GM21576 (cell line): ENCODE measurements around the gene LZTR1.
"Not testable (repeated sequence)": the region's sequence is repeated elsewhere in the genome, so short reads cannot be mapped to it uniquely, and the experiment has no call there.

ENCODE experiments used
- ATAC-seq: cut with Tn5 transposase; IDR thresholded peaks from one replicate; pipeline ENCODE4 v1.9.1; 2021; ENCODE audit warnings: mild to moderate bottlenecking, moderate library complexity; ENCODE audit not compliant: unreplicated experiment

The LZTR1 gene

GRCh38 chr22:20965104-20965887 is 16.8 kb upstream of the LZTR1 start:
- no peak for ATAC-seq

- no peak for ATAC-seq
Observed at GRCh38 chr22:20965888-20966855, 15.9 kb upstream of the LZTR1 start.

- ATAC-seq = no peak
Observed at GRCh38 chr22:20966883-20967696, 15.0 kb upstream of the LZTR1 start, which contains the start of gene AIFM3. AIFM3 (plus strand) TSS chr22:20967255; CDS start chr22:20967945, 690 bp downstream.

- ATAC-seq = no peak
Observed at GRCh38 chr22:20967697-20968211, 14.3 kb upstream of the LZTR1 start.

GRCh38 chr22:20968281-20968977 is 13.7 kb upstream of the LZTR1 start:
- ATAC-seq = no peak

- no peak for ATAC-seq
Observed at GRCh38 chr22:20970939-20971657, 11.0 kb upstream of the LZTR1 start.

GRCh38 chr22:20972014-20972694 is 9.9 kb upstream of the LZTR1 start:
- ATAC-seq = not testable (repeated sequence)

- no peak for ATAC-seq
Observed at GRCh38 chr22:20972933-20973577, 9.0 kb upstream of the LZTR1 start.

- ATAC-seq = no peak
Observed at GRCh38 chr22:20973634-20974286, 8.3 kb upstream of the LZTR1 start.

- ATAC-seq = no peak
Observed at GRCh38 chr22:20974336-20974955, 7.7 kb upstream of the LZTR1 start.

GRCh38 chr22:20975541-20976290 is 6.4 kb upstream of the LZTR1 start:
- no peak for ATAC-seq

- no peak for ATAC-seq
Observed at GRCh38 chr22:20976291-20976877, 5.7 kb upstream of the LZTR1 start.

GRCh38 chr22:20977019-20977418 is 5.1 kb upstream of the LZTR1 start:
- no peak for ATAC-seq

- ATAC-seq = no peak
Observed at GRCh38 chr22:20977516-20978170, 4.5 kb upstream of the LZTR1 start.

GRCh38 chr22:20978419-20978818 is 3.7 kb upstream of the LZTR1 start:
- ATAC-seq = no peak
